Stomach (tissue), 4 donors: ENCODE results near the gene LRSAM1.

ENCODE experiments used
- EP300 ChIP-seq: sonication (generic); formaldehyde crosslinking; IDR thresholded peaks from one replicate; pipeline ENCODE4 v1.6.1; 2017; ENCODE audit warnings: antibody characterized with exemption
- POLR2A ChIP-seq, 4 donors: fragments of 450-650 bp; IDR thresholded peaks; one replicate each; pipeline ENCODE4 v1.6.1; 2016; ENCODE audit warnings: antibody characterized with exemption in 4 of 4, control low read depth in 2 of 4, mild to moderate bottlenecking in 1 of 4, moderate library complexity in 1 of 4
- POLR2AphosphoS5 ChIP-seq, 3 donors: sonication (generic); formaldehyde crosslinking; IDR thresholded peaks; one replicate each; pipeline ENCODE4 v1.6.1; 2016; ENCODE audit warnings: antibody characterized with exemption in 3 of 3
- TF ChIP-seq, protein P1 (sequence below), 7 experiments: fragments of 450-650 bp in 4 of 7; fragments of 200-600 bp in 3 of 7; sonication (generic) in 3 of 7; IDR thresholded peaks; one replicate each; pipeline ENCODE4 v1.5.1; 2016 to 2019; ENCODE audit warnings: antibody characterized with exemption in 7 of 7, control low read depth in 2 of 7, mild to moderate bottlenecking in 1 of 7

DNA sequence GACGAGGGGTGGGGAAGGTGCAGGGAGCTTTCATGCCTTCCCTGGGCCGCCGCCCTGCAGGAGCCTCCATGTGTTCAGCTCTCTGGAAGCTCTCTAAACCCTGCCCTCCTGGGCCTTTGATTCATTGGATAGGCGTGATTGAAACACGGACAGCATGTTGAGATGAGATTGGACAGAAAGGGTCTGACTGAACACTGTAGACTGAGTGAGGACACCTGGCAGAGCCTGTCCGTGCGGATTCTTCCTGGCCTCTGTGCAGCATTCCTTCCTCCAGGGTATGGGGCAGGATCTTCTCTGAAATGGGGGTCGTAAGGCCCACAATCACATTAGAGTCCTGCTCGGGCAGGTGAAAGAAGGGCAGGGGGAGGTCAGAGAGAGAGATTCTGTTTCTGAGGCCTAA lies 12.9 kb upstream of the LRSAM1 start:
- TF ChIP-seq, protein P1, sequence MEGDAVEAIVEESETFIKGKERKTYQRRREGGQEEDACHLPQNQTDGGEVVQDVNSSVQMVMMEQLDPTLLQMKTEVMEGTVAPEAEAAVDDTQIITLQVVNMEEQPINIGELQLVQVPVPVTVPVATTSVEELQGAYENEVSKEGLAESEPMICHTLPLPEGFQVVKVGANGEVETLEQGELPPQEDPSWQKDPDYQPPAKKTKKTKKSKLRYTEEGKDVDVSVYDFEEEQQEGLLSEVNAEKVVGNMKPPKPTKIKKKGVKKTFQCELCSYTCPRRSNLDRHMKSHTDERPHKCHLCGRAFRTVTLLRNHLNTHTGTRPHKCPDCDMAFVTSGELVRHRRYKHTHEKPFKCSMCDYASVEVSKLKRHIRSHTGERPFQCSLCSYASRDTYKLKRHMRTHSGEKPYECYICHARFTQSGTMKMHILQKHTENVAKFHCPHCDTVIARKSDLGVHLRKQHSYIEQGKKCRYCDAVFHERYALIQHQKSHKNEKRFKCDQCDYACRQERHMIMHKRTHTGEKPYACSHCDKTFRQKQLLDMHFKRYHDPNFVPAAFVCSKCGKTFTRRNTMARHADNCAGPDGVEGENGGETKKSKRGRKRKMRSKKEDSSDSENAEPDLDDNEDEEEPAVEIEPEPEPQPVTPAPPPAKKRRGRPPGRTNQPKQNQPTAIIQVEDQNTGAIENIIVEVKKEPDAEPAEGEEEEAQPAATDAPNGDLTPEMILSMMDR (IDR thresholded peaks at IDR 0.05) = no peak
- TF ChIP-seq EP300 (no peak), POLR2A (IDR thresholded peaks at IDR 0.05) (no peak), POLR2AphosphoS5 (IDR thresholded peaks at IDR 0.05) (no peak)
